Measurements from ENCODE around the gene ATP6V1F.

ATP6V1F gene, protein sequence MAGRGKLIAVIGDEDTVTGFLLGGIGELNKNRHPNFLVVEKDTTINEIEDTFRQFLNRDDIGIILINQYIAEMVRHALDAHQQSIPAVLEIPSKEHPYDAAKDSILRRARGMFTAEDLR

DNA sequence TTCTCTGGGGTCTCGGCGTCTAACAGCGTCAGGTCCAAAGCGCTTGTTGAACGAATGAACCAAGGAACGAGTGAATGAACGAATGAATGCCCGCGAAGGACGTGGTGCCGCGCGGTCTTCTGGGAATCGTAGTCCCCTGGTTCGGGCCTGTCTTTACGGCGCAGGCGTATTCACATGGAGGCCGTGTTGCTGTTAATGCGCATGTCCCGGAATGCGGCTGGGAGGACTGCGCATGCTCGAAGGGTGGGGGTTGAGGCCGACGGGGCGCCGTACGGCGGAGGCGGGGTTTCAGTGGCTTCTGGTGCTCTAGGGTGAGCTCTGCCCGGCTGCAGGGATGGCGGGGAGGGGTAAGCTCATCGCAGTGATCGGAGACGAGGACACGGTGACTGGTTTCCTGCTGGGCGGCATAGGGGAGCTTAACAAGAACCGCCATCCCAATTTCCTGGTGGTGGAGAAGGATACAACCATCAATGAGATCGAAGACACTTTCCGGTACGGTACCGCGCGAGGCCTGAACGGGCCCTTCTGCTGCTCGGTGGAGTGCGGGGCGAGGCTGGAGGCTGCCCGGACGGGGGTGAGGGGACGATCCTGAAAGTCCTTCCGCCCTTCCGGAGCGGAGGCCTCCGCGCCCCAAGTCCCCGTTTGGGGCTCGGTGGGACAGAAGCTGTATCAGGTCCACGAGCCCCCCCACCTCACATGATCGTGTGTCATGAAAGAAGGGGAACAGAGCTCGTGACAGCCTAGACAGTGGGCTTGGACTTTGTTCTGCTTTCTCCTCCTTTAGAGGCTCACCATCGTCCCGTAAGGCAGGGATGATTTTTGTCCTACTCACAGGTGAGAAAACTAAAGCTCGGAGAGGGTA is at the start of gene ATP6V1F:
ATP6V1F (plus strand) TSS at position 286 of the 862 bp plus-strand sequence; CDS start at position 335, 49 bp downstream.
- DNase-seq = peak; percentile 87

GRCh38 chr7:128814499-128814898 is 48.2 kb upstream of the ATP6V1F start:
- DNase-seq = no peak

GRCh38 chr7:128815289-128815942 is 47.2 kb upstream of the ATP6V1F start:
- DNase-seq = no peak

DNA sequence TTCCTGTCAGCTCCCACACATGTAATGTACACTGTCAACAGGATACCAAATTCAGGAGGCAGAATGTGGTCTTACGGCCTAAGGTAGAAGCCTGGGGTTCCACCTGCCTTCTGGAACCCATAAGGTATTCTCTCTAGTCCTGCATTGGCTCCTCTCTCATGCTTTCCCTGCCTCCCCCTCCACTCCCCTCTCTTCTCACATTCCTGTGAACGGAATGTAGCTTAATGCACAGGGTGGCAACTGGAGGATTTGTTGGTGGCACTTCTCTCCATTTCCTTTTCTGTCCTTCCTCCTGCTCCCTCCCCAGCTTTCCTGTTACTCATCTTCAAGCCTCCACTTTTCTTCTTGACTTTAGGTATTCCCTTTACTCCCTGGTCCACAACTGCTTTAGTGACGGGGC is 44.0 kb upstream of the ATP6V1F start:
- DNase-seq = no peak

DNA sequence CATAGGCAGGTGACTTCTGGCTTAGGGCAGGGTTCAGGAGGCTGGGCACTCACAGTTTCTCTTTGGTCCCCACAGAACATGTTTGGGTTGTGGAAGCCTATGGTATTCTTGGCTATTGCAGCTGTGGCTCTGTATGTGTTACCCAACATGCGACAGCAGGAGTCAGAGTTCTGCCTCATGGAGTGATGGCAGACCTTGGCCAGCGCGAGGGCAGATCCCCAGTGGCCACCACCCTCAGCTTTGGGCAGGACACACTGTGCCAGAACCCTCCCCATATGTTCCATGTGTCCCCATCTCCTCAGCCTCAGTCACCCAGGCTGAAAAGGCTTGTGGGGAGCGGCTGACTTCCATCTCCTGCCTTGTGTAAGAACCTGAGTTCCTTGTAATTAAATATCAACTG is 40.9 kb upstream of the ATP6V1F start:
- DNase-seq = no peak

DNA sequence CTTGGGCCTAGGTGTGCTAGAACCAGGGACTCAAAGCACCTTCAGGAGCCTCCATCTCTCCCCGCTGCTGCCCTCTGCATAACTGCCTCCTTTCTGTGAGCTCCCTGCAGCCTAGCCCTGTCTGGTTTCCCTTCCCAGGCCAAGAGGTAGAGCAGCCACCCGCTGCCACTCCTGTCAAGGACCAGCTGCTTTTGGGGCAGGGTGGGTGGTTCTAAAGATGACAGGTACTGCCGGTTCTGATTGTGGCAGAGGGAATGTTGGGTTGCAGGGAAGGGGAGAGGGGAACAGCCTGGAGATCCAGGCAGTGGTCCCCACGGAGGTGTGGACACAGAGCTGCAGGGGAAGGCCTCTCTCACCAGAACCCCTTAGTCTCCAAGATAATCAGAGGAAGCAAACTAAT is 36.1 kb upstream of the ATP6V1F start:
- no peak for DNase-seq

DNA sequence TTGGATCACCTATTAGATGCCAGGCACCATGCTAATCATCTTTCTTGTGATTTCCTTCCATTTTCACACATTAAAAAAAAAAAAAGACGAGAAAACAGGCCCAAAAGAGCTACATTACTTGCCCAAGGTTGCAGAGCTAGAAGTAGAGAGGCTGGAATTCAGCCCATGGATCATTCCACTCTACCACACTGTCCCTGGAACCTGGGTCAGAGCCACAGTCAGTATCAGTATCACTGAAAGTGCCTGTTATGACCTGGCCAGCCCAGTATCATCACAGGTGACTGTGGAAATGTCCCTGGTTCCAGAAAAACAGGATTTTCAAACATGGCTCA is 35.8 kb upstream of the ATP6V1F start:
- DNase-seq = no peak

DNA sequence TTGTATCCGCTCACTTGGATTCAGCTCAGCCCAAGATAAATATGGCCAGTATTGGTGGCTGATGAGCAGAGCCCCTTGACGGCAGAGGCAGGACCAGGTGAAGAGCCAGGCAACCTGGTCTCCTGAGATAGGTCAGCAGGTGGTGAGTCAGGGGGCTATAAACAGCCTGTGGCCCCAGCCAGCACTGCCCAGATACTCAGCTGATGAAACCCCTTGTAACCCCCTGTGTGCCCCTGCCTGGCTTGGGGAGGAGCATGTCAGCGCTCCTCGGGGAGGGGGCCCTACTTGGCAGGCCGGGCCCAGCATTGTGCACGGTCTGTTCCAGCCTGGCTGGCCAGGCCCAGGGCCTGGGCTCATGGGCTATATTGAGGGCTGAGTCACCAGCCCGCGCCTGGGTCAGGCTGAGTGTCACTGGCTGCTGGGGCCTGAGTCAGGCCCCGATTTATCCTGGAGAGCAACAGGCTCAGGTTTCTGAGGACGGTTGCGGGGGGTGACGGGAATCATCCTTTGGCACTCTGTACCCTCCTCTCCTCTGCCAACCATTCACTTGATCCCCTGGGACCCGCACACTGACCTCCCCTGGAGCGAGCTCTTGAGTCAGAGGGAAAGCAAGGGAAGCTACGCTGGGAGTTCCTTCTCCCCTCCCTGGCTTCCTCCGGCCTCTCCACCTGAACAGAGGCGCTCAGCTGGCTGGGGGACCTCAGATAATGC is 35.3 kb upstream of the ATP6V1F start:
- DNase-seq = peak; percentile 56

DNA sequence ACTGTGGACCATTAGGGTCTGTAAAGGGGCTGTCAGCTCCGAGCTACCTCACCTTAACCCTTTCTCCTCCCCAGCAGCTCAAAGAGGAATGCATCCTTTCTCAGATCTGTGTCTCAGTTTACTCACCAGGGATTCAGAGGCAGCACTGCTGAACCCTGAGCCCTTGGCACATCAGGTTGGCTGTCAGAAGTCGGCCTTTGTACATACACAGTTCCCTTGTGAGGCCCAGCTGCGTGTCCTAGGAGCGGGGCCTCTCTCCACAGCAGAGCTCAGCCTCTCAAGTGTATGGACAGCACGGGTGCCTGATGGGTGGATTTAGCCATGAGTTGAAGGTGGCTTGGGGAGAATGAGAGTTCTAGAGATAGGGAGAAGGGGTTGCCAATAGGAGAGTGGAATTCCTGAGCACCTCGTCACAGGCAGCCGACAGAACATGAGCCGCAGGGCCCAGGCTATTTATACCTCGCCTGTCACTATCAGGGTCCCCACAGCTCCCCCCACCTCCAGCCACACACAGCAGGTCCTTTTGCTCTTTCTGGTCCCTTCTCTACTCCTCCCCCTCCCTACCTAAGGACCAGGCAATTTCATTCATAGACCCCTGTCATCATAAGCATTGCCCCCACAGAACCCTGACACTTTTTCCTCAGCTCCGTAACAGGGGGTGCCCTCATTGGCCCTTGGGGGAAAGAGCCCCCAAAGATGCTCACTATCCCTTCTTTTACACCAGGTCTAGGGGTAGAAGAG is 34.5 kb upstream of the ATP6V1F start:
- peak; percentile 80 for DNase-seq

- DNase-seq = peak; percentile 92
These were observed 33.1 kb upstream of the ATP6V1F start for GRCh38 chr7:128829391-128830166.

- peak; percentile 69 for DNase-seq
These were observed 32.2 kb upstream of the ATP6V1F start, which contains the start of gene FLNC for GRCh38 chr7:128830231-128831177. Gene FLNC, plus strand, starts transcription at chr7:128830406. Its CDS starts 232 bp downstream, at chr7:128830638.

DNA sequence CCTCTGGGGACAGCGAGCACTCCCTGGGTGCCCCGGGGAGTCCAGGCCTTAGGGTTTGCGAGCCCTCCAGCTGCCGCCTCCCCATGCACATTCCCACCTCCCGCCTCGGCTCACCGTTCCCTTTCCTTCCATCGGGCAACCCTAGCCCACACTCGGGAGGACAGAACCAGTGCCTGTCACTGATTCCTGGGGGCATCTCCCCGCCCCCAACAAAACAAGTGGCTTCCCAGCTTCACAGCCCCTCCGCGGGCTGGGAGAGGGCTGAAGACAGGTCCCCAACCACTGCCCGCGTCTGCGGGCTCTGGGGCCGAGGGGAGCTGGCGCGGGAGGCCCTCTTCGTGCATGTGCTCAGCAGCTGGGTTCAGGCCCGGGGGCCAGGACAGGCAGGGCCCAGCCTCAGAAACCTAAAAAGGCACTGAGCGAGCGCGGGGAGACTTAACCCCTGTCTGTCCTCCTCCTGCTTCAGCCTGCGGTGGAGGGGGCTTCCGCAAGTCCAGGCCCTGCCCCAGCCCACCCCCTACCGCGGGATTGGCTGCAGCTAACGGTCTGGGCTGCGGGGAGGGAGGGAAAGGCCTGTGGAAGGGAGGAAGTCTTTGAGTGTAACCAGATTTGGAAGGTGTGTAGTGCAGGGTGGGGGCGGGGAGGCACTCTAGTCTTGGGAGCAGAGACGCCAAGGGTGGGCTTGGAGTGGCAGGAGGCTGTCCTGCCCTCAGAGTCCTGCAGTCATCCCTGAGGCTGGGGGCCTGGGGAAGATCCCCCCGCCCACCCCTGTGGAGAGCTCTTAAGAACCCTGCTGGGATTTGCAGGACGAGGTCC is 31.3 kb upstream of the ATP6V1F start:
- peak; percentile 55 for DNase-seq

GRCh38 chr7:128831994-128832879 is 30.4 kb upstream of the ATP6V1F start:
- peak; percentile 66 for DNase-seq

DNA sequence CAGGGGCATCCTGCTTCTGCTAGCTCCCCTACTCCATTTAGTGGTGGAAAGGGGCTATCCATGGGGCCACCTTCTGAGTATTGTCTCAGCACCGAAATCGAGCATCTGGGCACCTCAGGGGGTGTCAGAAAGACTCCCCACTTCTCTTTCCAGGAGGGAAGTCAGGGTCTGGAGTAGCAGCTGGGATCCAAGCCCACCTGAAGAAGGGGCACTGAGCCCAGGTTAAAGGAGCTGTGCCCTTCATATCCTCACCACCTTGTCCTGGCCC is 29.8 kb upstream of the ATP6V1F start:
- DNase-seq = no peak

- DNase-seq = peak; percentile 68
These were observed 29.3 kb upstream of the ATP6V1F start for GRCh38 chr7:128833148-128833945.

DNA sequence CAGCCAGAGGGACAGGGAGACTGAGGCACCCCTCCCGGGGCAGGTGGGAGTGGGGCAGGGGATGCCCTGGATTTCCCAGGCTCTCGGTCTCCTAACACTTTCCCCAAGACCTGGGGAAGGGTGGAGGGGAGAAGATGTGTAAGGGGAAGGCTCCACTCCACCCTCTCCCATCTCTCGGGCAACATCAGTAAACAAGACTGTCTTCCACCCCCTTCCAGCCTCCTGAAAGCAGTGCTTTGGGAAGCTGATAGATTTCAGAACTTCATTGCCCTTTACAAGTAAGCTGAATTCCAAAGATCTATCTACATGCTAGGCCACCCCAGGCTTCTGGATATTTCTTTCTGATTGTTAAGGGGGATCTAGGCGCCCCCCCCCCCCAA is 28.7 kb upstream of the ATP6V1F start:
- DNase-seq = no peak

GRCh38 chr7:128835231-128835751 is 27.4 kb upstream of the ATP6V1F start:
- no peak for DNase-seq
